HL-60 (cell line): ENCODE measurements around the gene VASP.
A peak's percentile ranks its signal among the peaks of the same experiment; 100 is the strongest.

Experiments used
- DNase-seq, 2 experiments: peaks; one replicate each; pipeline ENCODE4 v3.0.0-alpha.2; 2010 to 2020; ENCODE audit warnings: low read depth in 1 of 2, low spot score in 1 of 2
- H3K27ac ChIP-seq: fragments of 250-450 bp; sonication (Bioruptor Pico); replicated peaks from 2 replicates; pipeline ENCODE4 v1.5.1; 2020; ENCODE audit warnings: mild to moderate bottlenecking, moderate library complexity
- H3K27me3 ChIP-seq: fragments of 250-450 bp; sonication (Bioruptor Pico); 2 replicates; pipeline ENCODE4 v1.5.1; 2021; ENCODE audit warnings: mild to moderate bottlenecking, moderate library complexity; ENCODE audit not compliant: insufficient read depth, poor library complexity, severe bottlenecking
- H3K4me3 ChIP-seq: replicated peaks from 2 replicates; pipeline ENCODE4 v1.5.1; 2011; ENCODE audit warnings: mild to moderate bottlenecking, control low read depth, low read length; ENCODE audit not compliant: insufficient read depth
- GABPA ChIP-seq: IDR thresholded peaks from 2 replicates; pipeline ENCODE4 v1.6.1; 2012; ENCODE audit warnings: low read depth
- POLR2AphosphoS5 ChIP-seq: IDR thresholded peaks from 2 replicates; pipeline ENCODE4 v1.6.1; 2012; ENCODE audit warnings: low read depth
- SPI1 ChIP-seq: IDR thresholded peaks from 2 replicates; pipeline ENCODE4 v1.6.1; 2012; ENCODE audit warnings: low read depth, mild to moderate bottlenecking, borderline replicate concordance
- TF ChIP-seq, protein P1 (sequence below): IDR thresholded peaks from one replicate; pipeline ENCODE4 v1.5.1; 2011; ENCODE audit warnings: low read length, control low read depth, inconsistent platforms; ENCODE audit not compliant: insufficient read depth
- TF ChIP-seq, protein P2 (sequence below): IDR thresholded peaks from 2 replicates; pipeline ENCODE4 v1.6.1; 2012; ENCODE audit warnings: low read depth; ENCODE audit not compliant: insufficient replicate concordance

The VASP gene

DNA sequence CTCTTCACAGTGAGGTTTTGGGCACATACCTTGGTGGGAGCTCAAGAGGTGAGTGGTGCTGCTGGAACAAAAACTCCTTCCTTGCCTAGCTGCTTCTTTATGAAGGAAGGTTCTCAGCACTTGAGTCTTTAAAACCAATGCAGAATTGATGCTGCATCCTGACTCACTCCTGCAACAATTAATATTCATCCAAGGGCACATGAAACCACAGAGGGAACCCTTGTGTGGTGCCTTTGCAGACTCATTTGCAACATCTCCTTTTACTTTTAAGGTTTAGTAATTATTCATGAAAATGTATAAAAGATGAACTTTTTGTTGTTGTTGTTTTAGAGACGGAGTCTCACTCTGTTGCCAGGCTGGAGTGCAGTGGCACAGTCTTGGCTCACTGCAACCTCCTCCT lies 47.2 kb downstream of the VASP start:
- no peak for DNase-seq
- no peaks in the 10 kb centered on the region for H3K27me3 ChIP-seq
- H3K4me3 ChIP-seq = no peak overlapping the region
- TF ChIP-seq POLR2AphosphoS5 (no peak), SPI1 (no peak), GABPA (no peak)
- TF ChIP-seq, protein P1, sequence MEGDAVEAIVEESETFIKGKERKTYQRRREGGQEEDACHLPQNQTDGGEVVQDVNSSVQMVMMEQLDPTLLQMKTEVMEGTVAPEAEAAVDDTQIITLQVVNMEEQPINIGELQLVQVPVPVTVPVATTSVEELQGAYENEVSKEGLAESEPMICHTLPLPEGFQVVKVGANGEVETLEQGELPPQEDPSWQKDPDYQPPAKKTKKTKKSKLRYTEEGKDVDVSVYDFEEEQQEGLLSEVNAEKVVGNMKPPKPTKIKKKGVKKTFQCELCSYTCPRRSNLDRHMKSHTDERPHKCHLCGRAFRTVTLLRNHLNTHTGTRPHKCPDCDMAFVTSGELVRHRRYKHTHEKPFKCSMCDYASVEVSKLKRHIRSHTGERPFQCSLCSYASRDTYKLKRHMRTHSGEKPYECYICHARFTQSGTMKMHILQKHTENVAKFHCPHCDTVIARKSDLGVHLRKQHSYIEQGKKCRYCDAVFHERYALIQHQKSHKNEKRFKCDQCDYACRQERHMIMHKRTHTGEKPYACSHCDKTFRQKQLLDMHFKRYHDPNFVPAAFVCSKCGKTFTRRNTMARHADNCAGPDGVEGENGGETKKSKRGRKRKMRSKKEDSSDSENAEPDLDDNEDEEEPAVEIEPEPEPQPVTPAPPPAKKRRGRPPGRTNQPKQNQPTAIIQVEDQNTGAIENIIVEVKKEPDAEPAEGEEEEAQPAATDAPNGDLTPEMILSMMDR = no peak
- TF ChIP-seq, protein P2, sequence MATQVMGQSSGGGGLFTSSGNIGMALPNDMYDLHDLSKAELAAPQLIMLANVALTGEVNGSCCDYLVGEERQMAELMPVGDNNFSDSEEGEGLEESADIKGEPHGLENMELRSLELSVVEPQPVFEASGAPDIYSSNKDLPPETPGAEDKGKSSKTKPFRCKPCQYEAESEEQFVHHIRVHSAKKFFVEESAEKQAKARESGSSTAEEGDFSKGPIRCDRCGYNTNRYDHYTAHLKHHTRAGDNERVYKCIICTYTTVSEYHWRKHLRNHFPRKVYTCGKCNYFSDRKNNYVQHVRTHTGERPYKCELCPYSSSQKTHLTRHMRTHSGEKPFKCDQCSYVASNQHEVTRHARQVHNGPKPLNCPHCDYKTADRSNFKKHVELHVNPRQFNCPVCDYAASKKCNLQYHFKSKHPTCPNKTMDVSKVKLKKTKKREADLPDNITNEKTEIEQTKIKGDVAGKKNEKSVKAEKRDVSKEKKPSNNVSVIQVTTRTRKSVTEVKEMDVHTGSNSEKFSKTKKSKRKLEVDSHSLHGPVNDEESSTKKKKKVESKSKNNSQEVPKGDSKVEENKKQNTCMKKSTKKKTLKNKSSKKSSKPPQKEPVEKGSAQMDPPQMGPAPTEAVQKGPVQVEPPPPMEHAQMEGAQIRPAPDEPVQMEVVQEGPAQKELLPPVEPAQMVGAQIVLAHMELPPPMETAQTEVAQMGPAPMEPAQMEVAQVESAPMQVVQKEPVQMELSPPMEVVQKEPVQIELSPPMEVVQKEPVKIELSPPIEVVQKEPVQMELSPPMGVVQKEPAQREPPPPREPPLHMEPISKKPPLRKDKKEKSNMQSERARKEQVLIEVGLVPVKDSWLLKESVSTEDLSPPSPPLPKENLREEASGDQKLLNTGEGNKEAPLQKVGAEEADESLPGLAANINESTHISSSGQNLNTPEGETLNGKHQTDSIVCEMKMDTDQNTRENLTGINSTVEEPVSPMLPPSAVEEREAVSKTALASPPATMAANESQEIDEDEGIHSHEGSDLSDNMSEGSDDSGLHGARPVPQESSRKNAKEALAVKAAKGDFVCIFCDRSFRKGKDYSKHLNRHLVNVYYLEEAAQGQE = no peak
- no peak overlapping the region for H3K27ac ChIP-seq

DNA sequence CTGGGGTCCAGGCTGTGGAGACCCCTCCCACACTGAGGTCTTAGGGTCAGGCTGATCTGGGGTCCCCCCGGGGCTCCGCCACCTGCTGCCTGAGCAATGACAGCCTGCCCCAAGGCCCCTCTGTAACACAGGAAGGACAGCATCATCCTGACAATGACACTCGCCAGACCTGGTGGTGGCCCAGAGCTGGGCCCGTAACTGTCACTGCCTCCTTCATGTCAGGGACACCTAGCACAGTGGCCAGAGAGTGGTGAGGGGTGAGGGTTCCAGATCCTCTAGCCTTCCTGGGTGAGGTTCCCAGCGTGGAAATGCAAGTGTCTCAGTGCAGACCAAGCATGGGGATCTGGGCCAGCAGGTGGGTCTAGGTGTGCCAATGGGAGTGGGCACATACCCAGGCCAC lies 49.6 kb downstream of the VASP start:
- Histone ChIP-seq H3K27ac (no peak overlapping the region), H3K4me3 (no peak overlapping the region), H3K27me3 (no peaks in the 10 kb centered on the region)
- TF ChIP-seq, protein P1 = no peak
- no peak for TF ChIP-seq POLR2AphosphoS5
- TF ChIP-seq SPI1 = no peak
- TF ChIP-seq, protein P2 = no peak
- TF ChIP-seq GABPA = no peak
- no peak for DNase-seq

DNA sequence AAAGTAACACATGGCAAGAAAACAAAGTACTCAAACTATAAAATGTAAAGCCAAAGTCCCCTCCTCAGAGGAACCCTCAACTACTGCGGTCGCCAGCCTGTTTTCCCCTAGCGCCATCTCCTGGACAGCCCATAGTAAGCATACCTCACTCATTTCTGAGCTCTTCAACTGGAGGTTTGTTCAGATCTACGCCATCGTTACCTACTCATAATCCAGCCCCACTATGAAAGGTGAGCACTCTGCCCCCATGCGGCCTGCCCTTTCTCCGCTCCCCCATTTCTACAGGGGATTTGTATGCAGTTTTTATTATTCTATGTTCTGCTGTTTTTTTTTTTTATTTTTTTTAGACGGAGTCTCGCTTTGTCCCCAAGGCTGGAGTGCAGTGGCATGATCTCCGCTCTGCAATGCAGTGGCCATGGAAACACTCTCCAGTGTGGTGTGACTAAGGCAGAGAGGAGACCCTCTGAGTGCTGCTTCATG lies 51.2 kb downstream of the VASP start:
- Histone ChIP-seq H3K27me3 (no peaks in the 10 kb centered on the region), H3K27ac (no peak overlapping the region), H3K4me3 (no peak overlapping the region)
- DNase-seq = peak; percentile 23 to 75
- TF ChIP-seq POLR2AphosphoS5 = no peak
- TF ChIP-seq, protein P1 = peak; percentile 82

DNA sequence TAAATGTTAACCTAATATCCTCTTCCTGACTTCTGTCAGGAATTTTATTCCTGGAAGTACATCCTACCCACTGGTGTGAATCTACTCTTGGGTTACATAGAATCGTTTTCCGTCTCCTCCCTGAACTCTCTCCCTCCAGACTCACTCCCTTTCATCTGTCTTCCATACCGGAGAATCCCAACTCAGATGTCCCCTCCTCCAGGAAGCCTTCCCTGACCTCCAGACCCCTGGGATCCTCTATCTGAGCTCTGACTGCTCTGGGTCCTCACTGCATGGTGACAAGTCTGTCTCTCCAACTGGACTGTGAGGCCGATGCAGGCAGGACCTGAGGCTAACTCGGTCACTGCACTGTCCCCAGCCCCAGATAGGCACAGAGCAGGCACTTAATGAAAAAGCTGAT lies 52.8 kb downstream of the VASP start:
- H3K27ac ChIP-seq = no peak overlapping the region

More for the DNA sequence above, 52.8 kb downstream of the VASP start:
- no peaks in the 10 kb centered on the region for H3K27me3 ChIP-seq
- H3K4me3 ChIP-seq = no peak overlapping the region
- no peak for DNase-seq
- no peak for TF ChIP-seq POLR2AphosphoS5
- TF ChIP-seq, protein P2 = no peak
- TF ChIP-seq SPI1 = no peak
- no peak for TF ChIP-seq GABPA
